HepG2 (cell line): ENCODE results near the gene ZFP36L2. TPM values are rescaled to one million over a fixed set of nuclear protein-coding genes. Genes with fewer than 3 reads are reported as not detected.

Experiments used
- FIP1L1 ChIP-seq: fragments of 200-400 bp; formaldehyde crosslinking; IDR thresholded peaks from 2 replicates; pipeline ENCODE4 v1.6.1; 2018; ENCODE audit warnings: low read depth, mild to moderate bottlenecking, low read length, moderate library complexity, borderline replicate concordance; ENCODE audit not compliant: insufficient read depth
- HOXD1 ChIP-seq: sonication (generic); formaldehyde crosslinking; IDR thresholded peaks from 2 replicates; pipeline ENCODE4 v1.5.0; 2020; ENCODE audit warnings: missing genetic modification reagents
- KAT7 ChIP-seq: IDR thresholded peaks from 2 replicates; pipeline ENCODE4 v1.6.1; 2018; ENCODE audit warnings: borderline replicate concordance, missing compliant biosample characterization
- MTA3 ChIP-seq: sonication (generic); formaldehyde crosslinking; IDR thresholded peaks from 2 replicates; pipeline ENCODE4 v1.4.0; 2020; ENCODE audit warnings: missing genetic modification reagents
- RBM39 ChIP-seq: fragments of 200-400 bp; formaldehyde crosslinking; IDR thresholded peaks from one replicate; pipeline ENCODE4 v1.6.1; 2018; ENCODE audit warnings: antibody characterized with exemption, mild to moderate bottlenecking, low read depth, low read length; ENCODE audit not compliant: poor library complexity, severe bottlenecking
- RELA ChIP-seq: sonication (generic); formaldehyde crosslinking; IDR thresholded peaks from 2 replicates; pipeline ENCODE4 v1.4.0; 2020; ENCODE audit warnings: missing genetic modification reagents
- SIN3B ChIP-seq: fragments of 150-350 bp; IDR thresholded peaks from 2 replicates; pipeline ENCODE4 v1.6.1; 2014; ENCODE audit warnings: low read length
- TBL1XR1 ChIP-seq: fragments of 150-350 bp; IDR thresholded peaks from 2 replicates; pipeline ENCODE4 v1.6.1; 2014; ENCODE audit warnings: borderline replicate concordance, low read length; ENCODE audit not compliant: partially characterized antibody
- TBP ChIP-seq: sonication (generic); formaldehyde crosslinking; IDR thresholded peaks from 2 replicates; pipeline ENCODE4 v1.5.0; 2020; ENCODE audit warnings: missing genetic modification reagents
- THYN1 ChIP-seq: sonication (generic); formaldehyde crosslinking; IDR thresholded peaks from 2 replicates; pipeline ENCODE4 v1.8.1; 2023; ENCODE audit warnings: low read depth, mild to moderate bottlenecking, moderate library complexity, missing genetic modification reagents, borderline replicate concordance
- ZBTB38 ChIP-seq: sonication (generic); formaldehyde crosslinking; IDR thresholded peaks from 2 replicates; pipeline ENCODE4 v1.5.1; 2020; ENCODE audit warnings: mild to moderate bottlenecking, missing genetic modification reagents
- ZNF292 ChIP-seq: sonication (generic); formaldehyde crosslinking; IDR thresholded peaks from 2 replicates; pipeline ENCODE4 v1.8.1; 2022; ENCODE audit warnings: mild to moderate bottlenecking, low read depth, missing genetic modification reagents, borderline replicate concordance
- ZNF331 ChIP-seq: sonication (generic); formaldehyde crosslinking; IDR thresholded peaks from 2 replicates; pipeline ENCODE4 v1.4.0; 2020; ENCODE audit warnings: missing genetic modification reagents
- ZNF619 ChIP-seq: sonication (generic); formaldehyde crosslinking; IDR thresholded peaks from 2 replicates; pipeline ENCODE4 v1.4.0; 2020; ENCODE audit warnings: mild to moderate bottlenecking, missing genetic modification reagents
- ZNF883 ChIP-seq: sonication (generic); formaldehyde crosslinking; IDR thresholded peaks from 2 replicates; pipeline ENCODE4 v1.5.1; 2020; ENCODE audit warnings: mild to moderate bottlenecking, missing genetic modification reagents; ENCODE audit errors: not compliant biosample characterization
- polyA plus RNA-seq, 8 experiments: library from polyadenylated mRNA; depleted of rRNA in 3 of 8; stranded (reverse) in 7 of 8; unstranded in 1 of 8; fragments of >200 nt; fragmentation: Illumina TruSeq in 4 of 8; extraction: Trizol in 4 of 8; gene quantifications; 2 replicates each; pipeline versions ENCODE4 v1.2.1 to v1.2.3, GENCODE V29; 2011 to 2016; ENCODE audit warnings: low read depth in 4 of 8, missing spikeins in 1 of 8, mixed read lengths in 1 of 8; ENCODE audit not compliant: insufficient read depth in 1 of 8
- total RNA-seq, 5 experiments: library from RNA; depleted of rRNA; stranded (reverse); fragments of >200 nt; fragmentation: Illumina TruSeq; extraction: Trizol; gene quantifications; 2 replicates each; pipeline ENCODE4 v1.2.3, GENCODE V29; 2016; ENCODE audit warnings: low read depth in 1 of 5
- TF ChIP-seq, protein P1 (sequence below): IDR thresholded peaks from 2 replicates; pipeline ENCODE4 v1.6.1; 2012; ENCODE audit warnings: inconsistent platforms
- TF ChIP-seq, protein P2 (sequence below): sonication (generic); formaldehyde crosslinking; IDR thresholded peaks from 2 replicates; pipeline ENCODE4 v1.5.1; 2020; ENCODE audit warnings: missing genetic modification reagents, mild to moderate bottlenecking, borderline replicate concordance
- TF ChIP-seq, protein P3 (sequence below): IDR thresholded peaks from 2 replicates; pipeline ENCODE4 v1.6.1; 2016; ENCODE audit warnings: missing compliant biosample characterization, missing genetic modification reagents, borderline replicate concordance
- TF ChIP-seq, protein P4 (sequence below): sonication (generic); formaldehyde crosslinking; IDR thresholded peaks from 2 replicates; pipeline ENCODE4 v1.8.0; 2022; ENCODE audit warnings: mild to moderate bottlenecking, missing genetic modification reagents, moderate library complexity

Gene ZFP36L2
- total and polyA plus RNA-seq, 2 of the 13 experiments (the other 11 are each of a cell fraction or from before 2014, with no cell fraction given), result 11.2 to 21.8 TPM

DNA sequence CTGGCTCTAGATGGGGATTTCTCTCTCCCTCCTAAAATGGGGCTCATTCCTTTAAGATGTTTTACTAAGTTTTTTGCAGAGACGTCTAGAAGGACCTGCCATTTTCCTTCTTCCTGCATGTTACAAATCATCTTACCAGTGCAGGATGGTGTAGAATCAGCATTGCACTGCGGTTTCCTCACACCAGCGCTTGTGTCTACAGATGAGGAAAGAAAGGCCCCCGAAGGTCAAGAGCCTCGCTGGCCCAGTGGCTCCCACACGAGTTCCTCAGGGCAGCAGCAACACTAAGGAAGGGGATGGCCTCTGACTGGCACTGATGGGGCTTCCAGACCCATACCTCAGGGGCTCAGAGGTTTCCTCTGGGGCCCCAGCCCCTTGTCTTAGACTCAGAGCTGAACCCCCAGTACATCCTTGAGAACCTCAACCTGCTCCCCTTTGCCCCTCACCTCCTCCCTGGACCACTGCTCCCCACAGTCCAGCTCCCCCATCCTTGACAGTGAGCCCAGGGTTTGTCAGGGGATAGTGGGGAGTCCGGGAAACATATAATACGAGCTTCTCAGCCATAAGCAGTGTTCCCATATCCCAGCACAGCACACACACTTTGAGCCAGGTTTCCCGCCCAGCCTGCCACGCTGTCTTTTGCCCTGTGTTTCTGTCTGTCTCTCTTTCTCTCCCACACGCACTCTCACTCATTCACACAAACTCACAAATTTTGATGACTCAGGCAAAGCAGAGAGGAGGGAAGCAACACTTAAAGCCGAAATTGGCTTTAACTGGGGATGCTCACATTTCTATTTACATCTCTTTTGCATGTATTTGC, 29.4 kb downstream of the ZFP36L2 start (continued):
- TF ChIP-seq RELA (no peak), FIP1L1 (no peak), RBM39 (peak; percentile 29), SIN3B (no peak), ZNF292 (CRISPR knock-in tag) (peak; percentile 17; the same call in 1 of the 2 replicates), TBL1XR1 (no peak), ZNF331 (CRISPR knock-in tag) (no peak), ZNF619 (CRISPR knock-in tag) (0 out of 2 replicates have a peak, but pooled peaks have one; percentile 42), ZNF883 (CRISPR knock-in tag) (peak; percentile 37), TBP (CRISPR knock-in tag) (no peak), ZBTB38 (CRISPR knock-in tag) (peak; percentile 83), THYN1 (CRISPR knock-in tag) (no peak), KAT7 (CRISPR knock-in tag) (no peak), MTA3 (no peak), HOXD1 (CRISPR knock-in tag) (no peak)
- TF ChIP-seq, protein P1, sequence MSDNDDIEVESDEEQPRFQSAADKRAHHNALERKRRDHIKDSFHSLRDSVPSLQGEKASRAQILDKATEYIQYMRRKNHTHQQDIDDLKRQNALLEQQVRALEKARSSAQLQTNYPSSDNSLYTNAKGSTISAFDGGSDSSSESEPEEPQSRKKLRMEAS, result peak; percentile 66
- TF ChIP-seq, protein P2, sequence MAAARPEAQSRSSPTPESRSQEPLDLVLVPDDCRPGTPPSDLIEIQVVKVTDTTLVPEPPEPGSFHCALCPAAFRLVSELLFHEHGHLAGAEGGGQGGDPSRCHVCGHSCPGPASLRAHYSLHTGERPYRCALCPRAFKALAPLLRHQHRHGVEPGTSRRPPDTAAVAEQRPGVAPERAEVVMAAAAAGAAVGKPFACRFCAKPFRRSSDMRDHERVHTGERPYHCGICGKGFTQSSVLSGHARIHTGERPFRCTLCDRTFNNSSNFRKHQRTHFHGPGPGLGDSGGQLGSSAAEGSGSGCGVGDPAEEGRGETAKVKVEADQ, result peak; percentile 51; the same call in 1 of the 2 replicates
- TF ChIP-seq, protein P3, sequence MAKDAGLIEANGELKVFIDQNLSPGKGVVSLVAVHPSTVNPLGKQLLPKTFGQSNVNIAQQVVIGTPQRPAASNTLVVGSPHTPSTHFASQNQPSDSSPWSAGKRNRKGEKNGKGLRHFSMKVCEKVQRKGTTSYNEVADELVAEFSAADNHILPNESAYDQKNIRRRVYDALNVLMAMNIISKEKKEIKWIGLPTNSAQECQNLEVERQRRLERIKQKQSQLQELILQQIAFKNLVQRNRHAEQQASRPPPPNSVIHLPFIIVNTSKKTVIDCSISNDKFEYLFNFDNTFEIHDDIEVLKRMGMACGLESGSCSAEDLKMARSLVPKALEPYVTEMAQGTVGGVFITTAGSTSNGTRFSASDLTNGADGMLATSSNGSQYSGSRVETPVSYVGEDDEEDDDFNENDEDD (CRISPR knock-in tag), result peak; percentile 34; the same call in 1 of the 2 replicates
- TF ChIP-seq, protein P4, sequence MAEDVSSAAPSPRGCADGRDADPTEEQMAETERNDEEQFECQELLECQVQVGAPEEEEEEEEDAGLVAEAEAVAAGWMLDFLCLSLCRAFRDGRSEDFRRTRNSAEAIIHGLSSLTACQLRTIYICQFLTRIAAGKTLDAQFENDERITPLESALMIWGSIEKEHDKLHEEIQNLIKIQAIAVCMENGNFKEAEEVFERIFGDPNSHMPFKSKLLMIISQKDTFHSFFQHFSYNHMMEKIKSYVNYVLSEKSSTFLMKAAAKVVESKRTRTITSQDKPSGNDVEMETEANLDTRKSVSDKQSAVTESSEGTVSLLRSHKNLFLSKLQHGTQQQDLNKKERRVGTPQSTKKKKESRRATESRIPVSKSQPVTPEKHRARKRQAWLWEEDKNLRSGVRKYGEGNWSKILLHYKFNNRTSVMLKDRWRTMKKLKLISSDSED (CRISPR knock-in tag), result no peak
